Activated CD4-positive, alpha-beta memory T cell treated with anti-CD3 and anti-CD28 coated beads, Interleukin-2, amount 10 ng/mL, durations not matched to agents 7 days and 5 days (primary cell): ENCODE data around the gene TTC23L. TPM values are rescaled to one million over a fixed set of nuclear protein-coding genes. Genes with fewer than 3 reads are reported as not detected.

ENCODE experiments used
- CTCF ChIA-PET: fragments of 350-600 bp; sonication (Branson Sonifier 250); formaldehyde crosslinking; loops from one replicate; lab custom pipeline; 2021; ENCODE audit warnings: antibody characterized with exemption, inconsistent platforms; lab: Charles Lee
- POLR2A ChIA-PET: fragments of 350-600 bp; sonication (Branson Sonifier 250); formaldehyde crosslinking; loops from one replicate; lab custom pipeline; 2021; ENCODE audit warnings: antibody characterized with exemption; lab: Charles Lee
- DNase-seq: peaks from one replicate; pipeline ENCODE4 v3.0.0-alpha.2; 2020
- H3K27ac Mint-ChIP-seq: one replicate; pipeline ENCODE4 v1.8.0; 2021; ENCODE audit warnings: mild to moderate bottlenecking, mixed read lengths
- H3K27me3 Mint-ChIP-seq: one replicate; pipeline ENCODE4 v1.8.0; 2021; ENCODE audit warnings: mixed read lengths
- H3K36me3 Mint-ChIP-seq: one replicate; pipeline ENCODE4 v1.8.0; 2021; ENCODE audit warnings: low read depth, mixed read lengths
- H3K4me1 Mint-ChIP-seq: one replicate; pipeline ENCODE4 v1.8.0; 2021; ENCODE audit warnings: mixed read lengths
- H3K4me3 Mint-ChIP-seq: one replicate; pipeline ENCODE4 v1.8.0; 2021; ENCODE audit warnings: mild to moderate bottlenecking, mixed read lengths
- H3K9me3 Mint-ChIP-seq: one replicate; pipeline ENCODE4 v1.8.0; 2021; ENCODE audit warnings: mixed read lengths
- total RNA-seq, 2 experiments: library from RNA; stranded (reverse); gene quantifications; one replicate each; pipeline ENCODE4 v1.2.3, GENCODE V29; 2021

Gene TTC23L
- total RNA-seq = not detected

DNA sequence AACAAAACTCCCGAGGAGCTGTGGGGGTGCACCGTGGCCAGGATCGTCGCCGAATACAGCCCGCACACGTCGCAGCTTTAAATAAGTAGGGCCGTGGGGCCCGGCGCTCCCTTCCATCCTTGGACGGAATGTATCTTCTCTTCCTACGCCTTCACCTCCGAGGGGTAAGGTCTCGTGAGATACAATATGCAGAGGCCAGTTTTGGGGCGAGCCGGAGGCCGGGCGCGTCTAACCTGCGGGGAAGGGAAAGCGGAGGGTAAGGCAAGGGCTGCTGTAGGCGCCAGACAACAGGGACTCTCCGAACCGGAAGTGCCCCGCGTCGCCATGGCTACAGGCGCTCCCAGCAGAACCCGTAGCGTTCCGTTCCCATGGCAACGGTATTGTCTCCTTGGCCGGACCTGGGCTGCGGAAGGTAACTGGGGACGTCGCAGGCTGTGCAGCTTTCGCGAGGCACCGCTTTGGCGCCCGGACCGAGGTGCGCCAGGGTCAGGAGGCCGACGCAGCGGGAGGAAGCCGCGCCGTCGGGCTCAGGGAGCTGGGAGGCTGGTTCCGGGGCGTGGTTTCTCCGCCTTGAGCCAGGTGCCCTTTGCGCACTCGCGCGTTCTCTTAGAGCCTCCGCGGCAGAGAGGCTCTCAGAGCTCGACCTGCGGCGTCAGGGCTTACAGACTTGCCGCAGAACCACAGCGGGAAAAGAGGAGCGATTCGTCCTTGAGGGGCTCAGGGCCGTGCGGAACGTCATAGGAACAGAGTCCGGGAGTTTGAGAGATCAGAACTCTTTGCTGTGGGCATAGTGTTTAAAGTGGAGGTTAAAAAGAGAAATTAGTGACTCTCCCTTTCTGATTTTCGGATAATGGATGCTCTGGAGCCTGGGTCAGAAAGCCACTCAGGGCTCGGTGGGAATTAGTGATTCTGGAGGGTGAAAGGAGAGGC, at the start of gene TTC23L:
TTC23L (plus strand) TSS at position 380 of the 930 bp plus-strand sequence. CDS start 1,508 bp downstream, outside the sequence.
- Mint-ChIP-seq H3K27me3 (peaks cover 7% of the 10 kb centered on the region), H3K4me3 (peak within 1 kb of the TSS; percentile 89), H3K9me3 (no peaks in the 10 kb centered on the region), H3K27ac (peak within 1 kb of the TSS; percentile 61), H3K4me1 (peaks cover 17% of the 10 kb centered on the region), H3K36me3 (no peaks in the 10 kb centered on the region)
- DNase-seq = peak; percentile 89
- POLR2A ChIA-PET = interaction anchor here (1.0 to 1.7 kb wide), 6 partner anchors 9 to 78 kb away, joined by 3 to 10 read pairs (median 3); partner anchors contain the start of genes BRIX1 and RAD1
- CTCF ChIA-PET = interaction anchor here (1.0 kb wide), 1 partner anchor 90 kb away, joined by 3 read pairs; the partner anchor contains the start of gene DNAJC21

- DNase-seq = no peak
- POLR2A ChIA-PET = no interaction called here
These were observed 49.3 kb upstream of the TTC23L start for GRCh38 chr5:34789639-34790038.

GRCh38 chr5:34790069-34790468, 48.9 kb upstream of the TTC23L start:
- ChIA-PET POLR2A (no interaction called here), CTCF (no interaction called here)
- Mint-ChIP-seq H3K4me1 (no peaks in the 10 kb centered on the region), H3K9me3 (no peaks in the 10 kb centered on the region), H3K4me3 (no peak overlapping the region), H3K27ac (no peak overlapping the region), H3K36me3 (no peaks in the 10 kb centered on the region), H3K27me3 (no peaks in the 10 kb centered on the region)
- no peak for DNase-seq

More at GRCh38 chr5:34789639-34790038, 49.3 kb upstream of the TTC23L start:
- CTCF ChIA-PET = no interaction called here
- Mint-ChIP-seq H3K4me1 (no peaks in the 10 kb centered on the region), H3K4me3 (no peak overlapping the region), H3K27me3 (no peaks in the 10 kb centered on the region), H3K9me3 (no peaks in the 10 kb centered on the region), H3K27ac (no peak overlapping the region), H3K36me3 (no peaks in the 10 kb centered on the region)

DNA sequence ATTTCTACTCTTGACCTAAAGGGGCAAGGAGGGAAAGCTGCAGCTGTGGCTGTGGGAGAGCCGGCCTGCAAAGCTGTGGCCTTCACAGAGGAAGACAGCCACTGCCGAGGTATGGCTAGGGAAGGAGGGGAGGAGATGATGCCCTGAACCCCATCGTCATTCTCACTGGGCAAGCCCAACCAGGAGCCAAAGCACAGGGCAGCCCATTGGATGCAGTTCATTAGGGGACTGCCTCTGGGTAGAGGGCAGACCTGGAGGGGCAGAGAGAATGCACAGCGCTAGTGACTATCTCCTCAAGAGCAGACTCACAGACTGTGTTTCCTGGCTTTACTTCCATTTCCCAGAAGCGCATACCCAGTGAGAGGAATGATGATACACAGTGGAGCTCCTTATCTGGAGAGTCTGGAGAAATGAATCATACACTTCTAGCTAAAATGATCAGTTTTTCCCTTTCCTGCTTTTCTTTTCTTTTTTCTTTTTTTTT, 47.2 kb upstream of the TTC23L start:
- POLR2A ChIA-PET = no interaction called here
- Mint-ChIP-seq H3K9me3 (no peaks in the 10 kb centered on the region), H3K36me3 (no peaks in the 10 kb centered on the region), H3K27me3 (no peaks in the 10 kb centered on the region), H3K4me1 (no peaks in the 10 kb centered on the region), H3K27ac (no peak overlapping the region), H3K4me3 (no peak overlapping the region)
- DNase-seq = no peak
- CTCF ChIA-PET = no interaction called here

- Mint-ChIP-seq H3K9me3 (no peaks in the 10 kb centered on the region), H3K36me3 (no peaks in the 10 kb centered on the region), H3K4me1 (no peaks in the 10 kb centered on the region), H3K27ac (no peak overlapping the region), H3K27me3 (no peaks in the 10 kb centered on the region), H3K4me3 (no peak overlapping the region)
- DNase-seq = no peak
- POLR2A ChIA-PET = no interaction called here
- CTCF ChIA-PET = no interaction called here
These were observed 36.0 kb upstream of the TTC23L start for GRCh38 chr5:34802834-34803563.

- Mint-ChIP-seq H3K4me1 (no peaks in the 10 kb centered on the region), H3K9me3 (no peaks in the 10 kb centered on the region), H3K36me3 (no peaks in the 10 kb centered on the region), H3K27me3 (no peaks in the 10 kb centered on the region), H3K4me3 (no peak overlapping the region), H3K27ac (no peak overlapping the region)
- CTCF ChIA-PET = no interaction called here
- POLR2A ChIA-PET = no interaction called here
- no peak for DNase-seq
These were observed 34.8 kb upstream of the TTC23L start for GRCh38 chr5:34803974-34804732.

- ChIA-PET POLR2A (no interaction called here), CTCF (no interaction called here)
- Mint-ChIP-seq H3K36me3 (no peaks in the 10 kb centered on the region), H3K27me3 (no peaks in the 10 kb centered on the region), H3K9me3 (no peaks in the 10 kb centered on the region), H3K4me3 (no peak overlapping the region), H3K4me1 (no peaks in the 10 kb centered on the region), H3K27ac (no peak overlapping the region)
- DNase-seq = no peak
These were observed 34.1 kb upstream of the TTC23L start for GRCh38 chr5:34804913-34805312.

GRCh38 chr5:34806532-34806931, 32.4 kb upstream of the TTC23L start:
- Mint-ChIP-seq H3K4me1 (no peaks in the 10 kb centered on the region), H3K9me3 (no peaks in the 10 kb centered on the region), H3K4me3 (no peak overlapping the region), H3K36me3 (no peaks in the 10 kb centered on the region), H3K27ac (no peak overlapping the region), H3K27me3 (no peaks in the 10 kb centered on the region)
- ChIA-PET POLR2A (no interaction called here), CTCF (no interaction called here)
- no peak for DNase-seq

GRCh38 chr5:34811706-34812105, 27.3 kb upstream of the TTC23L start:
- no peaks in the 10 kb centered on the region for H3K36me3 Mint-ChIP-seq
- ChIA-PET CTCF (no interaction called here), POLR2A (no interaction called here)
- DNase-seq = no peak
- no peaks in the 10 kb centered on the region for H3K27me3 Mint-ChIP-seq
- no peaks in the 10 kb centered on the region for H3K4me1 Mint-ChIP-seq
- no peak overlapping the region for H3K4me3 Mint-ChIP-seq
- no peak overlapping the region for H3K27ac Mint-ChIP-seq
- H3K9me3 Mint-ChIP-seq = no peaks in the 10 kb centered on the region

DNA sequence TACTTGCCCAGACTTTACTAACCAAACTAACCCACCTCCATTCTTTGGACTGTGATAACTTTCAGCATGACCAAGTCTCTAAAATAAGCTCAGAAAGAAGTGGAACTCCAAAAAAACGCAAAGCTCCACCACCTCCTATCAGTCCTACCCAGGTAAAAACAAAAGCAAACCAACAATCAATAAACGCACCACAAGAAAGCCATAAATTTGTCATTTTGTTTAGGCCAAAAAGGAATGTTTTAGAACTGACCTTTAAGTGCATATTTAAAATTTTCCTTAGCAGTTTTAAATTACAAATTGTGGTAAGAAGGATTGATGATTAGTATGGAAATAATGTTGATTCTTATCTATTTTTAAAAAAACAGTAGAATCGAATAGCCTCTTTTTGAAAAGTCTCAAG, 25.5 kb upstream of the TTC23L start:
- Mint-ChIP-seq H3K27me3 (no peaks in the 10 kb centered on the region), H3K36me3 (no peaks in the 10 kb centered on the region), H3K27ac (no peak overlapping the region), H3K4me3 (no peak overlapping the region), H3K4me1 (no peaks in the 10 kb centered on the region), H3K9me3 (no peaks in the 10 kb centered on the region)
- no peak for DNase-seq
- ChIA-PET POLR2A (no interaction called here), CTCF (interaction anchor here (0.8 to 1.2 kb wide), 2 partner anchors 156 to 327 kb away, joined by 3 to 4 read pairs; no protein-coding TSS in a partner anchor)

- H3K36me3 Mint-ChIP-seq = no peaks in the 10 kb centered on the region
- H3K4me1 Mint-ChIP-seq = no peaks in the 10 kb centered on the region
- POLR2A ChIA-PET = no interaction called here
- H3K9me3 Mint-ChIP-seq = no peaks in the 10 kb centered on the region
- no peaks in the 10 kb centered on the region for H3K27me3 Mint-ChIP-seq
- no peak overlapping the region for H3K27ac Mint-ChIP-seq
- no peak overlapping the region for H3K4me3 Mint-ChIP-seq
- CTCF ChIA-PET = interaction anchor here (1.2 kb wide), 1 partner anchor 294 kb away, joined by 3 read pairs; no protein-coding TSS in a partner anchor
- no peak for DNase-seq
These were observed 21.2 kb upstream of the TTC23L start for GRCh38 chr5:34817558-34818351.

DNA sequence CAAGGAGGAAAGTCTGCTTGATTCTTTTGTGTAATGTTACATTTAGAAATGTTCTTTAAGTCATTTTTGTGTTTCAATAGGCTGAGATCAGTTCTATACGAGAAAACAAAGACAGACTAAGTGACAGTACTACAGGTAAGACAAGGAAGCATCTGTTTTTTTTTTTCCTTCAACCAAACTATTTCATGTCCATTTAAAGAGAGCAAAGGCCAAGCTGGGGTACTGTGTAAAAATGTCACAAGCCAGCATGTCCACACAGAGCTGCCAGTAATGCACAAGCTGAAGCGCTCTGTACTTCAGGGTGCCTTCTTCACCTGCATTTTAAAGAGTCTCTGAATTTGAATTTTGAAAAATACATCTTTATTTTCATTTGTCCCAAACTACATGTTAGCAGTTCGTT, 20.2 kb upstream of the TTC23L start:
- CTCF ChIA-PET = interaction anchor here (1.2 kb wide), 1 partner anchor 295 kb away, joined by 3 read pairs; no protein-coding TSS in a partner anchor
- no peak for DNase-seq
- Mint-ChIP-seq H3K9me3 (no peaks in the 10 kb centered on the region), H3K4me3 (no peak overlapping the region), H3K27ac (no peak overlapping the region), H3K4me1 (no peaks in the 10 kb centered on the region), H3K27me3 (no peaks in the 10 kb centered on the region), H3K36me3 (no peaks in the 10 kb centered on the region)
- POLR2A ChIA-PET = no interaction called here
